Right lung (tissue), 5 donors: ENCODE results near the gene MAFF. TPM values are rescaled to one million over a fixed set of nuclear protein-coding genes. Genes with fewer than 3 reads are reported as not detected.

Source experiments
- DNase-seq, 2 donors: peaks; one replicate each; pipeline ENCODE4 v3.0.0-alpha.2; 2013
- polyA plus RNA-seq, 5 donors: library from polyadenylated mRNA; unstranded; fragments of 120-200 nt; gene quantifications; one replicate each; pipeline versions ENCODE4 v1.2.1 to v1.2.3, GENCODE V29; 2013; ENCODE audit warnings: inconsistent platforms in 1 of 5, low replicate concordance in 1 of 5; ENCODE audit not compliant: insufficient read length in 5 of 5, insufficient read depth in 1 of 5

MAFF gene
- polyA plus RNA-seq, 5 donors = 5.3 to 11.8 (median 8.6) TPM

DNA sequence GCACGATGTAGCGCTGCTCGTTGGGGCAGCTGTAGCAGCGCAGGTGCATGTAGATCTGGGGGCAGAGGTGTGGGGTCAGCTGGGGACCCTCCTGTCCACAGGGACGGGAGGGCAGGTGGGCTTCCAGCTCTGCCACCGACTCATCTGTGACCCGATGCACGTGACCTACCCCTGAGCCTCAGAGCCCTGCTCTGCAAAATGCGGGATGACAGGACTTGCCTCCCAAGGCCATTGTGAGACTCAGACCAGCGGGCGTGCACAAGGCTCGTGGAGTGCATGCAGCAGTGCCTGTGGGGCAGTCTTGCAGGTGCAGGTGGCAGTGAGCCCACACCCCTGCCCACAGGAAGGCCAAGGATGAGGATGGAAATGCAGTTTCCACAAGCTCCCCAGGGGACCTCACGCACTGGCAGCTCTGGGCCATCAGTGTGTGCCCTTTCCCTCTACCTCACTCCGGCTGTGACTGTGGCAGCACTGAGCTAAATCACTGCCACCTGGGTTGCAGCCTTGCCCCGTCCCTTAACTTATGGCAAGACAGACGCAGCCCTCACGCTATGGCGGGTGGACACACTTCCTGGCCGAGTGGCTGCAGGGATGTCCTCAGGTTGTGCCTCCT lies 44.4 kb downstream of the MAFF start:
- no peak for DNase-seq

DNA sequence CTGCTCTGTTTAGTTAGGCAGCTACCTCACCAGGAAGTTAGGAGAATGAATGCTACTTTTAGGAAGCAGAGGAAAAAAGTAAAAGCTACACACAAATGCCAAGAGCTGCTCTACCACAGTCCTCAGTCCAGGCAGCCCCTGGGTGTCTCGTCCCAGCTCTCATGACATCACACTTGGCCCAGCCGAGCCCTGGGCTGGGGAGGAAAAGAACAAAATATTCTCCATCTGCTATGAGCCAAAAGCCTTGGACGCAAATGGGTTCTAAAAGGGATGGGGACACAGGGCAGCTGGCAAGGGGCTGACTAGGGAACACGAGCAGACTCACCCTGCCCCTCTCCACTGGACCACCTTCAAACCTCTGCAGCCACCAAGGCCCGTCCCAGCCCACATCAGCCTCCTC lies 44.9 kb downstream of the MAFF start:
- DNase-seq = no peak

DNA sequence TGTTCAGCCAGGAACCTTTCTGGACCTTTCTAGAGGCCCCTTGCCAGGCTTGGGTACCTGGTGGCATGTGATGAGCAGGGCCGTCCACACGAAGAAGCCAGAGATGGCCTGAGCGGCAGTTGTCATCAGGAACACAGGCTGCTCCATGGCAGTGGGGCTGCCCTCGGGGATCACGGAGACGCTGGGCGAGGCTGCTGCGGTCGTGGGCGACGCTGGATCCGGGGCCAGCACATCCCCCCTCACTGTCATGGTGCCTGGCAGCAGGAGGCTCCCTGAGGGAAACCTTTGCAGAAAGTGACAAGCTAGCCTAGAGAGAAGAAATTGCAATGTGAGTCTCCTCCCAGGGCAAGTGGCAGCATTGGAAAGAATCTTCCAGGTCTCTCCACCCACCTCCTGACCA lies 45.9 kb downstream of the MAFF start:
- no peak for DNase-seq

DNA sequence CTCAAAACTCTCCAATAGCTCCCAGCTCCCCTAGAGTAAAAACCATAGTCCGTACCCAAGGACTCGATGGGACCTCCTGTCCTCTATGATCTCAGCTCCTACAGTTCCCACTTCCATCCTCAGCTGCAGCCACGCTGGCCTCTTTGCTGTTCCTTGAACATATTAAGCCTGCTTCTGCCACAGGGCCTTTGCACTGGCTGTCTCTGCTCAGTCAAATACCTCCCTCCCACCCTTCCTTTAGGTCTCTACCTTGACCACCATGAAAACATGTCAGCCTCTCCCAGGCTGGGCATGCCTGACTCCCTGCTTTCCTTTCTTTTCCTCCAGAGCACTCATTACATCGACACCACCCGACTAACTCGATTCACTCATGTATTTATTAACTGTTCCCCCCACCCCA lies 46.5 kb downstream of the MAFF start:
- no peak for DNase-seq

DNA sequence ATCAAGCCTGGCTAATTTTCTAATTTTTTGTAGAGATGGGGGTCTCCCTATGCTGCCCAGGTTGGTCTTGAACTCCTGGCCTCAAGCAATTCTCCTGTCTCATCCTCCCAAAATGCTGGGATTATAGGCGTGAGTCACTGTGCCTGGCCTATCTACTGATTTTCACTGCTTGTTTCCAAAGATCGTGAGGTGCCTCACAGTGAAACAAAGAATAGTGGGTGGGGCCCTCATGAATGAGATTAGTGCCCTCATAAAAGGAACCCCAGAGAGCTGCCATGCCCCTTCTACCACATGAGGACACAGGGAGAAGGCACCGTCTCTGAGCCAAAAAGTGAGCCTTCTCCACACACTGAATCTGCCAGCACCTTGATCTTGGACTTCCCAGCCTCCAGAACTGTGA lies 47.5 kb downstream of the MAFF start:
- DNase-seq = no peak

DNA sequence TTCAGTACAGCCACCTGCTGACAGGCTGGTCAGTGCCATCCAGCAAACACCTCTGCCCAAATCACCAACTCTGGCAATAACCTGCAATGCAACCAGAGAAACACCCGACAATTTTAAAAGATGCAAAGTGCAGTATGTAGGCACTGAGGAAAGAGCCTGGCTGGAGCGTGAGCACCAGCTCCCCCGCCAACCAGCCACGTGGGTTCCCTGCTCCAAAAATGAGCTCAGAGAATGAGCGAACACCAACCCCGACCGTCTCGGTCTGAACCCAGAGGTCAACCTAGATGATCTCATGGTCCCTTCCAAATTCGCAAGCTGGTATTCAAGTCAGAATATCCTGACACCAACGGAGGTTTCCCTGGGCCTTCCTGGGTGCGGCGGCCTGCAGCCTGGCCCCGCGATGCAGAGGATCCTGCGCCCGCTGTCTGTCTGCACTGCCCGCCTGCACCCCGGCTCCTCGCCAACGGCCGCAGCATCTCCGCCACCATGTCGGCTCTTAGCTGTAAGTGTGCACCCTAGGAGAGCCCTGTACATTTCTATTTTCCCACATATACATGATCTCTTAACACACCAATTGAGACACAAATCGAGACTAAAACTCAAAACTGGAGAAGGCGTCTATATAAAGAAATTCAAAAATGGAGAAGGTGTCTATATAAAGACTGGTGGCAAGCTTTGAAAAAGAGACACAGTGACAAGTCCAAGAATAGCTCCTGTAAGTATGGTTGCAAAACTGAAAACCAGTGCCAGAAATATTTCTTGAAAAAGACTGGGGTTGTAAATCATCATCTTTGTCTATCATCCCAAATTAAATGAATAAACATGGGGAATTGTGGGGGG lies 48.2 kb downstream of the MAFF start:
- DNase-seq = no peak

DNA sequence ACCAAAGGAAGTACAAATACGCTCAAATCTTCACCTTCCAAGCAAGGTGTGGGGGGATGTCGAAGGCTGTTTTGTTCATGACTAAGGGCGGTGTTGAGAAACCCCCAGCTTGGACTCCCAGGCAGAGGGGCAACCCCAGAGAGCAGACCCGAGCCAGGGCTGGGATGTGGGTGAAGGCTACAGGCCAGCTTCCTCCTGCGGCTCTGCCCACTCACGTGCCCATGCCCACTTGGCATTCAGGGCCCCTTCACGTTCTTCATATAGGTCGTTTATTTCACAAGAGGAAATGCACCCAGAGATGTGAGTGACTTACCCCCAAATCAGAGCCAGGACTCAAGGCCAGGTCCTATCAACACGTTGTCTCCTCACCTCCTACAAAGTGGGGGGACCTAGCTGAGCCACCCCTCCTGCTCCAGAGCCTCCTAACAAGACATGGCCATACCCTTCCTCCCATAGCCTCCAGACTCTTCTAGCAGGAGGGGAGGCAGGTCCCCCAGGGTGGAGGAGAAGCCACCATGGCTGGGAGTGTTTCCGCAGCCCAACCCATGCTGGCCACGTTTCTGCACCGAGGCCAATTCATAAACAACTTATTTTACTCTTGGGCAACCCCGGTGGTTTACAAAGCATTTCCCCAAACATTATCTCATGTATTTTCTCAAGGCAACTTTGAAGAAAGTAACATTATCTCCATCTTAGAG lies 49.0 kb downstream of the MAFF start:
- no peak for DNase-seq

DNA sequence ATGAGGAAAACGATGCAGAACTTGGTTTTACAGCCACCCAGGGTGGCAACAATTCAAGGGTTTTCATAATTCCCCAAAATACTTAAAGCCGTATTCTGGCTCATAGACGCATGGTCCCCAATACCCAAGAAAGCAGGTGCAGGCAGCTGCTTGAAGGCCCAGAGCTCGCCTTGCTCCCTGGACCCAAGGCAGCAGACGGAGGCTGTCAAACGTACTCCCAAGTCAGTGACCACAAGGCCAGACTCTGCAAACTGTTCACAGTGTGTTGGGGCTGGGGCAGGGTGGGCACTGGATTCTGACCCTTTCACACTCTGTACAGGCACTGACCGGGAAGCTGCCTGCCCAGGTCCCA lies 49.5 kb downstream of the MAFF start:
- no peak for DNase-seq

DNA sequence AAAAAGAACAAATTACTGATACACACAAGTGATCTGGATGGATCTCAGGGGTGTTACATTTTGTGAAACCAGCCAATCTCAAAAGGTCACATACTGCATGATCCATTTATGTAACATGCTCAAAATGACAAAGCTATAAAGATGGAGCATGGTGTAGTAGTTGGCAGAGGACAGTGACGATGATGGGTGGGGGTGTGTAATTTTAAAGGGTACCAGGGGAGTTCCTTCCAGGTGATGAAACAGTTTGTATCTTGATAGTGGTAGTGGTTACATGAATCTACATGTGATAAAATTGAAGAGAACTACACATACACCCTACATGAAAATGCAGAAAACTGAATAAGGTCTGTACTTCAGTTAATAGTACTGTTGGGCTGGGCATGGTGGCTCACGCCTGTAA lies 53.9 kb downstream of the MAFF start:
- DNase-seq = no peak

DNA sequence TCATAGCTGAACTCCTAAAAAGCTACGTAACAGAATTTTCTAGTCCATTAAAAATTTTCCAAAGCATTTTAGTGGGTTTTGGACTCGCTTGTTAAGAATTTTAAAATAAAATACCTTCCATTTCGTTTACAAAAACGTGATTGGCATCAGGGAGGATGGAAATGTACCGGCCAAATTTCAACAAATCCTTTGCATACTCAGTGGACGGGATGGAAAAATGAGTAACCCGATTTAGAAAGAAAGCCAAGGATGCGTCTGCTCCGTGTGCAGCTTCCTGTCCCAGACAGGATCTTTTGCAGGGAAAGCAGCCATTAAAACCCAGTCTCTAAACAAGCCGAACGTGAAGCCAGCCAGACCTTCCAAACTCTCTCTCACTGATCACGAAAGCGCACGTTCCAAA lies 55.4 kb downstream of the MAFF start:
- DNase-seq = no peak

DNA sequence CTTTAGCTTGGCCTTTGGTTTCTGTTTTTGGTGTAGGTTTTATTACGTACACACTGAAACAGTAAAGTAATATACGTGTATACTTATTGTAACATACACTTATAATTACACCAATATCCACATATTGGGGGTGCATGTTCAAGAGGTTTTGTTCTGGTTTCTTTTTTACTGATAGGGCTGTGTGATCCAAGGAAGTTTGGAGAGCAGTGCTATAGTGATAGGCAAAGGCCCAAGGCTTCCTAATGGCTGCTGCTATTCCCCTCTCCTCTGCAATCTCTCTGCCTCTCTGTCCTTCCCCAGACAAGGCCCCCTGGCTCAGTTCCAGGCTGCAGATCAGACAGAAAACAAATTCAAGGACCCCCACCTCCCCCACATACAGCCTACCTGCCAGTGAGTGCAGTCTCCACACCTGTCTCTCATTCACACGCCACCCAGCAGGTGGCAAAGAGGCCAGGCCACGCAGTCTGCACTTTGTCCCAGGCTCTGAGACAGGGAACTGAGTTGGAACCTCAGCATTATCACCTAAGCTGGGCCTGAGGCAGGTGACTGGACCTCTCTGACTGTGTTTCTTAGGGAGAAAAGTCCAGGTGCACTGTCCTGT lies 56.0 kb downstream of the MAFF start:
- no peak for DNase-seq

DNA sequence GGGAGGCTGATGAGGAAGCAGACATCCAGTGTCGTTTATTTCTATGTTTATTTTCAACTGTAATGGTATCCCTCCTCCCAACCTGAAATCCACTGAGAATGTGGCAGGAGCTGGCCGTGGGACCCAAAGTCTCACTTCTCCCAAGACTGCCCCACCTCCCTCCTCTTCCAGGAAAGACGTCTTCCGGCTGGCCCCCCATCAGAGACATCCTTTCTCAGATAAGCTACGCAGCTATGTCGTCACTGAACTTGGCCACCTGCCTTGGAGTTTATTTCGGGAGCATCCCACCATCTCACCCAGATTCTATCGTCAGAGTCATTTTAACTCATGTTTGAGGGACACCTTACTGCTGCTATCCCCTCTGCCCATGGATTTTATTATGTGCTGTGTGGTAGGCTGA lies 57.1 kb downstream of the MAFF start:
- no peak for DNase-seq

DNA sequence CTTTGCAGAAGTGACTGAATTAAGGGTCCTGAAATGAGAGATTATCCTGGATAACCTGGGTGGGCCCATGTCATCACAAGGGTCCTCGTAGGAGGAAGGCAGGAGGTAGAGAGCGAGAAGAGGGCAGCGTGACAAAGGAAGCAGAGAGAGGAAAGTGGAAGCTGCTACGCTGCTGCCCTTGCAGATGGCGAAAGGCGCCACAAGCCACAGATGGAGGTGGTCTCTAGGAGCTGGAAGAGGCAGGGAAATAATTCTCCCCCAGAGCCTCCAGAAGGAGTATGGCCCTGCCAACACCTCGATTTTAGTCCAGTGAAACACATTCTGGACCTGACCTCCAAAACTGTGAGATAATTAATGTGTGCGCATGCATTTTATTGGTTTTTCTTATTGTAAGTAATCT lies 57.6 kb downstream of the MAFF start:
- DNase-seq = no peak

DNA sequence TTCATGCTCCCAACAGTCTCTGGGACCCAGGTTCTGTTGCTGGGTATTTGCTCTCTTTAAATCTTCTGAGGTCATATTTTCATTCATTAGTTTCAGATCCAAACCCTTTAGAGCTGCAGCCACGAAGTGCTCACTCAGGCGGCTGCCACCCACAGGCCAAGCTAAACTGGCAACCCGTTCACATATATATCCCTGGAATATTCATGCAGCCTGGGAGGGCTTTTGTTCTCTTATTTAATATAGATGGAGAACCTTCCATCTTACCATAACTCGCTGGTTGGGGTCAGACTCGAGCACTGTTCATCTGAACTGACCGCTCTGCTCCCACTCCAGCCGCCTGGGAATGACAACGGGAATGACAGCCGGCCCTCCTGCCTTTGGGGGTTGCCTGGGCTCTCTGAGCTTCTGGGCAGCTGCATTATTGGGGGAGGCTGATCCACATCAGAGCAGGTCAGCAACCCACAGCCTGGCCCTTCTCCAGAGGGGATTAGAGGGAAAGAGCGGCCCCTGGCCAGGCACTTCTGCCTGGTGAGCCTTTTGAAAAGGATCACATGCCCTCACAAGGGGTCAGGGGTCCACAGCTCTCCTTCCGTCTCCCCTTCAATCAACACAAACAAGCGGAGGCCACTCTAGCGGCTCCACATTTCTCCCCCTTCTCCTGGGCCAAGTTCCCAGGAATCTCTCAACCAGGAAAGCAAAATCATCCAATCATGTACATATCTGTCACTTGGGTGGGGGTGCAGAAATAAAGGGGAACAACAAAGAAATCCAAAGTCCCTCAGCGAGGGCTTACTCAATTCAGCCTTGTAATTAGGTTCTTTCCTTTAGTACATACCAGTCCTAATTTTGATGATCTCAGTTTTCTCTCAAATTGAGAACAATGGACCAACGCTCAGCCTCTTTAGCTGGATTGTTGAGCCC lies 59.2 kb downstream of the MAFF start:
- peak in 1 of 2 donors; percentile 40 for DNase-seq

DNA sequence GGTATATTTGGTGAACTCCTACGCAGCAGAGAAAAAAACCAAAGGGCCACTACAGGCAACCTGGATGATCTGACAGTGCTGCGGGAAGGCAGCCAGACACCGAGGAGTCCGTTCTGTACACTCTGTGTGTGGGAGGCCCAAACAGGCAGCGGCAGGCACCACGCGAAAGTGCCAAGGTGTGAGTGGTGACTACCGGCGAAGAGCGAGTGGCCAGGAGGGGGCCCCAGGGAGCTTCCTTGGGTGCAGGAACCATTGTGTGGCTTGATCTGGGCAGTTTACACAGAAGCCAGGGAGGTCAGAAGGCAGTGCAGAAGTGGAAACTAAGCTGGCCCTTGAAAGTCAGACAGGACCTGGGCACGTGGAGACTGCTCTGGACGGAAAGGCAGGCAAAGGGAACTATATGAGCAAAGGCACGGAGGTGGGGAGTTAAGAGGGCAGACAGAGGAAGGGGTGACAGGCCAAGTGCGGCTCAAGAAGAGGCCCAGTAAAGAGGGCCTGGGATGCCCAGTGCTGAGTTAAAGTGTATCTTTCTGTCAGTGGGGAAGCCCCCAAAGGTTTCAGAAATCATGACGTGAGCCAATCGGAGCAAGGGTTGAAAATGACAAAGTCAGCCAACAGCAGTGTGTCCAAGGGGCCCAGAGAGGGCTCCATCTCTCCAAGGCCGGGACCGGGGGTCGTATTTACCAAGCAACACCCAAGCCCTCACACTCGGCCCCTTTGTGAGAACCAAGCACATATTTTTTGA lies 60.4 kb downstream of the MAFF start:
- DNase-seq = no peak

DNA sequence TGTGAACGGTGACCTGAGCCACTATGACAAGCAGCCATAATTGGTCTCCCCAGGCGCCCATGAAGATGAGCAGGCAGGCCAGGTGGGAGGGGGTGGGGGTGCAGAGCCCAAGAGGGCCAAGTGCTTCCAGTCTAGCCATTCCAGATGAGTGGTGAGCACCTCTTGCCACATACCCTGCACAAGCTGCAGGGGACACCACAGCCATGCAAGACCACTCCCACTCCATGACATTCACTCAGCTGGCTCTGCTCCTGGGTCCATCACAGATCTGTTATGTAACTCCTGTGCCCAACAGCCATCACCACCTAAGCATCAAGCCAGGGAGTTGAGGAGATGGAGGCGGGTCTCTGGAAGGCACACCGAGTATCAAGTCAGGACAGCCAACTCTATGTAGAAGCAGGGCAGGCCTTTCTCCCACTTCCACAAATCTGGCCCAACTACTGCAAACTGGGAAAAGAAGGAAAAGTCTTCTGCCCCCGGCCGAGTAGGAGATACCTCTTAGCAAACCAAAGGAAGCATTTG lies 62.6 kb downstream of the MAFF start:
- no peak for DNase-seq
